Bronchial epithelial cell (primary cell): Measurements from ENCODE around the gene KRT79. TPM values are rescaled to one million over a fixed set of nuclear protein-coding genes. Genes with fewer than 3 reads are reported as not detected.

ENCODE experiments used
- DNase-seq: peaks from one replicate; pipeline ENCODE4 v3.0.0-alpha.2; 2010; ENCODE audit warnings: low read depth
- FAIRE-seq: peaks from 2 replicates; lab custom pipeline; 2011; peaks lifted over from hg19 to GRCh38; lab: Jason Lieb, UNC
- H3K27me3 ChIP-seq: 2 replicates; pipeline ENCODE4 v1.5.1; 2011; ENCODE audit warnings: low read length; ENCODE audit not compliant: control insufficient read depth, insufficient read depth
- H3K36me3 ChIP-seq: 2 replicates; pipeline ENCODE4 v1.5.1; 2011; ENCODE audit warnings: low read length; ENCODE audit not compliant: control insufficient read depth, insufficient read depth
- H3K4me3 ChIP-seq: 2 replicates; pipeline ENCODE4 v1.5.1; 2011; ENCODE audit warnings: mild to moderate bottlenecking, low read depth, low read length, control low read depth
- CTCF ChIP-seq: IDR thresholded peaks from 2 replicates; pipeline ENCODE4 v1.5.1; 2011; ENCODE audit warnings: mild to moderate bottlenecking, moderate library complexity, low read length, control low read depth, inconsistent platforms; ENCODE audit not compliant: insufficient read depth, severe bottlenecking
- total RNA-seq: library from RNA; depleted of rRNA; stranded (reverse); fragments of >200 nt; gene quantifications from 2 replicates; pipeline ENCODE4 v1.2.1, GENCODE V29; 2014

Gene KRT79
- total RNA-seq, 1 donor from 2014 or later: under 0.01 TPM

DNA sequence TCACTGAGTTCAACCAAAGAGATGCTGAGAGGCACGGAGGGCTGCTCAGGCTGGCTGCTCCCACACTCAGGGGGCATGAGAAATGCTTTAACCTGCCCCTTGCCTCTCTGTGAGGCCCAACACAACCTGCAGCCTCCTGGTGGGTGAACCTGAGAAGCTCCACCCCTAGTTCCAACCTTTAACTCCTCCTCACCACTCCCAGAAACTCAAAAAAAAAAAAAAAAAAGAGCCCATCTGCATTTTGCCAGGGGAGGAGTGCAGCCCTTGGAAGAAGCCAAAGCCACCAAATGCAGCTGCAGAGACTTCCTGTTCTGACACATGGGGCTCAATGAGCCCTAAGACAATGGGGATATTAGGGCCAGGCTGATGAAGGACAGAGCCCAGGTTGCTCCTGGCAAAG lies 29.1 kb downstream of the KRT79 start:
- FAIRE-seq (no peak), DNase-seq (no peak)
- Histone ChIP-seq H3K4me3 (no peak overlapping the region), H3K27me3 (no peaks in the 10 kb centered on the region), H3K36me3 (no peaks in the 10 kb centered on the region)
- TF ChIP-seq CTCF: no peak

DNA sequence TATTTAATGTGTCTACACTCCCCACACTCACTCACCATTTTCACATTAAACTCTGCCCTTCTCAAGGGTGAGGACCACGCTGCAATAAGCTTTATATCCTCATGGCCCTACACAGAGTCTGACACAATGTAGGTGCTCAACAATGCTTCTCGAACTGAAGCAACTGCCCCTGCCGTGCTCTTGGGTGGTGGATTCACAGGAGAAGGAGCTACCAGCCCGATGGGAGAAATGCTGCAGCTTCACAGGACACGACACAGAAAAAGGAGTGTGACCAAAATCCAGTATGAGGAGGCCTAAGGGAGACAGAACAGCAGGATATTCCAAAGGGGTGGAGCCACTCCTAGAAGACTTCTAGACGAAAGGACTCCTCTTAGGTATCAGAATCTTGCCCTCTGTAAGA lies 31.7 kb downstream of the KRT79 start:
- FAIRE-seq (no peak), DNase-seq (no peak)
- Histone ChIP-seq H3K27me3 (no peaks in the 10 kb centered on the region), H3K36me3 (no peaks in the 10 kb centered on the region), H3K4me3 (no peak overlapping the region)
- TF ChIP-seq CTCF: no peak

- no peak for TF ChIP-seq CTCF
- DNase-seq (no peak), FAIRE-seq (no peak)
- Histone ChIP-seq H3K27me3 (no peaks in the 10 kb centered on the region), H3K4me3 (no peak overlapping the region), H3K36me3 (no peaks in the 10 kb centered on the region)
These were observed 32.3 kb downstream of the KRT79 start for GRCh38 chr12:52801773-52802172.

GRCh38 chr12:52800259-52800917 lies 33.7 kb downstream of the KRT79 start:
- TF ChIP-seq CTCF: no peak
- DNase-seq (no peak), FAIRE-seq (no peak)
- Histone ChIP-seq H3K4me3 (no peak overlapping the region), H3K36me3 (no peaks in the 10 kb centered on the region), H3K27me3 (no peaks in the 10 kb centered on the region)

GRCh38 chr12:52799505-52800211 lies 34.5 kb downstream of the KRT79 start:
- DNase-seq (no peak), FAIRE-seq (no peak)
- Histone ChIP-seq H3K27me3 (no peaks in the 10 kb centered on the region), H3K4me3 (no peak overlapping the region), H3K36me3 (no peaks in the 10 kb centered on the region)
- TF ChIP-seq CTCF: no peak
